Stimulated activated CD4-positive, alpha-beta T cell treated with anti-CD3 and anti-CD28 coated beads, TNF-alpha, amount 100 ng/mL, for 48 hours (primary cell): Measurements from ENCODE around the gene EPHB2.

Source experiments
- DNase-seq, 3 donors: peaks; one replicate each; pipeline ENCODE4 v3.0.0-alpha.2; 2020; ENCODE audit warnings: low read depth in 3 of 3

The EPHB2 gene

GRCh38 chr1:22751124-22751531 is 40.5 kb downstream of the EPHB2 start:
- DNase-seq = no peak

GRCh38 chr1:22752339-22752738 is 41.7 kb downstream of the EPHB2 start:
- DNase-seq = no peak

DNA sequence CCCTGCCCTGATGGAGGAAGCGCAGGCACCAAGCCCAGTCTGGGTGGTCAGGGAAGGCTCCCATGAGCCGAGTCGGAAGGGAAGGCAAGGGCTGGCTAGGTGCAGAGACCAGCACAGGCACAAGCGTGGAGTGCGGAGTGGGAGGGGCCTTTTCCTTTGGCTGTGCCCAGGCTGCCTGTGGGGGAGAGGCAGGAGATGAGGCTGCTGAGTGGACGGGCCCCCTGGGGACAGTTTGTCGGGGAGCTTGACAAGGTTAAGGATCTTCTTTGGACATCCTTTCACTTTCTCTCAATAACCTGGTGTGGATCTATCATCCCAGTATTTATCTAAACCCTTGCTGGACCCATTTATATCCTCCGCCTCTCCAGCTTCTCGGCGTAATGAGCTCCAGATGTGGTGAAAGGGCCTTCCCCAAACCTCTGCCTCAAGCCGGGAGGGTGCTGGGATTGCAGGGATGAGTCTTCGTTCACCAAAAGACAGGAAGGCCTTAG is 42.9 kb downstream of the EPHB2 start:
- no peak for DNase-seq

DNA sequence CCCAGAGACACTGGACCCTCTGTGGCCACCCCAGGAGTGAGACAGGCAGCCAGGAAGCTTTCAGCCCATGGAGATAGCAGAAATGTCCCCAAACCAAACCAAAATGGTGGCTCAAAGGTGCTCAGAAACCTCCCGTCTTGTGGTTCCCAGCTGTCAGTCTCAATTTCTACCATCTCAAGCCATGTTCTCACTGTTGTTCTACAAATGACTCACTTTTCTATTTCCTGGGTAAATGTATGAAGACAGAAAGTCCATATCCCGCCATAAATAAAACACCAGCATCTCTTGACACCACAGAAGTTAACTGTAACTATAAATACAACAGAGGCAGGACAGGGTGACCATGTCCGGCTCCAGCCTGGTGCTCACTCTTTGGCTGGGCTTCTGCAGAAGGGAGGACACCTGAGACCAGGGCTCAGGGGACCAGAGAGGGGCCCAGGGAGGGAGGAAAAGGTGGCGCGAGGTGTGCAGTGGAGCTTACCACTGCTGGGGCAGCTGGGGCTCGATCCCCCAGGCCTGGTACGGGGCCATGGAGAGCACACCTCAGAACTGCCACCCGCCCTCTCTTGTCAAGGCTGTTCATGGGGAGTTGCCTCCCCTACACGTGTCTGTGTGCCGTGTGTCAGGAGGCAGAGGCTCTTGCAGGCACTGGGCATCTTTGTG is 43.6 kb downstream of the EPHB2 start:
- DNase-seq = no peak

DNA sequence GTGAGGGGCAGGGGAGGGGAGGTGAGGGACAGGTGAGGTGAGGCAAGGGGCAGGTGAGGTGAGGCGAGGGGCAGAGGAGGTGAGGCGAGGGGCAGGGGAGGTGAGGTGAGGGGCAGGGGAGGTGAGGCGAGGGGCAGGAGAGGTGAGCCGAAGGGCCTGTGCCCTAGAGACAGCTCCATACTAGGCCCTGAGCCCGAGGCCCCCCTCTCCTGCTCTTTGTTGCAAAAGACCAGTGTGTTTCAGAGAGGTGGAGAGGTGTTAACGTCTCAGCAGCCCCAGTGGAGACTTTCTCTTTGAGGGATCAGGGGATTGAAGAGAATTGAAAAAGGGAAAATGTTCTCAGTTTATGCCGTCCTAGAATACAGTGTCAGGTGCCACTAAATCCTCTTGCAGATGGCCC is 44.2 kb downstream of the EPHB2 start:
- no peak for DNase-seq

GRCh38 chr1:22755641-22756040 is 45.0 kb downstream of the EPHB2 start:
- DNase-seq = no peak

GRCh38 chr1:22756125-22756735 is 45.6 kb downstream of the EPHB2 start:
- no peak for DNase-seq

DNA sequence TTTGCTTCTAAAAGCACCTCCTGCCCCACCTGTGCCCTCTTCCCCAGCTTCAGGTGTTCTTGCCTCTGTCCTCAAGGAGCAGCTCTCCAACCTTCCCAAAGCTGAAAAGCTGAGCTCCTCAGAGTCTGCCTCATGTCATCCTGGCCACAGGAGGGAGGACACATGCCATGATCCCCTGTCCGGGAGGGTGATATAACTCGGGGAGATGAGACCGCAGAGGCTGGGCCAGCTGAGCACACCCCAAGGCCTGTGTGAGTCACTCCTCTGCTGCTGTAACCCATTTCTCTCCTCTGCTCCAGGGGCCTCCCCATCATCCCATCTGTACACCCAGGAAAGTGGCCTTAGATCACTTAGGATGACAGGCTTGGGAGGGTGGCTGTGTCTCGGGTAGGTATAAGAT is 49.8 kb downstream of the EPHB2 start:
- DNase-seq = no peak

DNA sequence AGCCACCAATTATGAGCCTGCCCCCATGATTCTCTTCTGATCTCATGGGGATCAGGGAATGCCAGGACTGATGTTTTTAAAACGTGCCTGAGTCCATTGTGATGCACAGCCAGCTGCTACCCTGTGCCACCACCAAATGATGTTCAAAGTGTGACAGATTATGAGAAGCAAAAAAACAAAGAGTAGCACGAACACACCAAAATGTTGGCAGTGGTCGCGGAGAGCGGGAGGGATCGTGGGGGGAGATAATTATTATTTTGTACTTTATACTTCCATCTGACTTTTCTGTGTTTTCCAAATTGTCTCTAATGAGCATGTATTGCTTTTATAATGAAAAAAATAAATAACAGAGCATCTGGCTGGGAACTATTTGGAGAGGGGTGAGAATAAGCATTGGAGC is 50.5 kb downstream of the EPHB2 start:
- DNase-seq = no peak

- DNase-seq = no peak
Measured at GRCh38 chr1:22761821-22762220, 51.2 kb downstream of the EPHB2 start.

GRCh38 chr1:22763487-22764200 is 53.0 kb downstream of the EPHB2 start:
- no peak for DNase-seq

DNA sequence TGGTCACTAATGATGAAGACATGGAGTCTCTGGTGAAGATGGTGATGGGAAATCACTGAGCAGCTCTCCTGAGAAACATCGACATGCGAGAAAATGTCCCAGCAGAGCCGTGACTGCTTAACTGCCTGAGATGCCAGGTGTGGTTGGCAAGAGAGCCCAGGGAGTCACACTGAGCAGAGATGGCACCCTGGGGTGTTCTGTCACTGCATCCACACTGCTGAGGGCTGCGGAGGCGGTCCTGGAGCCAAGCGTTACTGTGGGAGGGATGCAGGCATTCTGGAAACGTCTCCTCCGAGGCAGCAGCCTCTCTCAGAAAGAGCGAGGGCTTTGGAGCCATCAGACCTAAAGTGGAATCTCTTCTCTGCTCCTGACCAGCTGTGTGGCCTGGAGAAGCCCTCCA is 57.2 kb downstream of the EPHB2 start:
- DNase-seq = no peak

DNA sequence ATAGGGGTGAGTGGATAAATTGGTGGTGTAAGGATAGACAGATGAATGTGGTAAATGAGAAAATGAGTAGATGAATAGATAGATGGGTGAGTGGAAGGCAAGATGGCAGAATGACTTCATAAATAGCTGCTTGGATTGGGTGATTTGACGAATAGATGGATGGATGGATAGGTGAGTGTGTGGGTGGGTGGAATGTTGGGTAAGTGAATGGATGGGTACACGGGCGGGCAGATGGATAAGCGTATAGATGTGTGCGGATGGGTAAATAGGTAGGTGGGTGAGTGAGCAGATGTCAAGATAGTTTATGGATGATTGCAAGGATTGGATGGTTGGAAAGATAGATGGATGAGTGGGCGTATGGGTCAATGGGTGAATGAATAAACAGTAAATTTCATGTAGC is 59.3 kb downstream of the EPHB2 start:
- DNase-seq = no peak

- no peak for DNase-seq
Measured at GRCh38 chr1:22772014-22772413, 61.4 kb downstream of the EPHB2 start.

DNA sequence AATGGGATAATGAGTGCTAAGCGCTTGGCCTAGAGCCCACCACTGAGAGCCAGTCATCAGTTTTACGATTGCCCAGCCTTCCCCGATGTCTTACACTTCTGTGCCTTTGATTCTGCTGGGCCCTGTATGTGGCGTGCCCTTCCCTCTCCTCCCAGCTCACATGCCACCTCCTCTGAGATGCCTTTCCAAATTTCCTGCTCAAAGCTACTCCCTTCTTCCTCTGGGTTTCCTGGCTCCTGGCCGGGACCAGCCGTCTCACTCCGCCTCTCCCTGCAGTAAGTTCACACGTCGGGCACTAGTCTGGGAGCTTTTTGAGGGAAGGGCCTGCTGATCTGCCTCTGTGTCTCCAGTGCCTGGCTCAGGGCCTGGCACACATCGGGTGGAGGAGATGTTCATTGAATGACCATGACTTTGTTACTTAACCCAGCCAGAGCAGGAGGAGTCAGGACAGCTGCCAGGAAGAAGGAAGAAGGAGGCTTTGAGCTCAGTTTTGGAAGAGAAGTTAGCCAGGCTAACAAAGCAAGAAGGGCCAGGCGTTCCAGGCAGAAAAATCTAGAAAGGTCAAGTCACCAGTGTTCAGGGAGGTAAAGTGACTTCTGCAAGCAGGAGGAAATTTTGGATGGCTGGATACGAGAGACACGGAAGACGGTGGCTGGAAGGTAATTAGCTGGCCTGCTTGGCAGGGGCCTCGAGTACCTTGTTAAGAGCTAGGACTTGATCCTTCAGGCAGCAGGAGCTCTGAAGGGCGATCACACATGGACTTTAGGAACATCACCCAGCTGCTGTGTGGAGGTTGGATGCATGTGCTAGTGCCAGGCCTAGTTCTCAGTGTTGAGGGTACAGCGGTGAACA is 63.6 kb downstream of the EPHB2 start:
- DNase-seq = no peak

- DNase-seq = no peak
Measured at GRCh38 chr1:22774833-22775182, 64.2 kb downstream of the EPHB2 start.

DNA sequence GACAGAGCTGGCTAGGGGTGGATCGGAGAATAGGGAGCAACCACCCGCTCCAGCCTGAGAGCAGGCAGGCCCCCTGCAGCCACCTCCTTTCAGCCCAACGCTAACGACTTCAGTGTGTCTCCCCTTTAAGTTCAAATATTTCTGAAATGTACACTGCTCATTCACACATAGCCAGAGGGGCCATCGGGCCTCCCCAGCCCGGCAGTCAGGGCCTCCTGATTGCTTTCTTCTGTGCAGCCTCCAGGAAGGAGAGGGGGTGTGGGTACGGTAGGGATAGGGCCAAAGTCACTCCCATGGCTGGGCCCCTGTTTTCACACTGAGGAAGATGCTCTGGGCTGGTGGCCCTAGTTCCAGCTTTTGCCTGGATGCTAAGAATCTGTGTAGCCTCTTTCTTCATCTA is 64.8 kb downstream of the EPHB2 start:
- no peak for DNase-seq

- DNase-seq = no peak
Measured at GRCh38 chr1:22776035-22776613, 65.5 kb downstream of the EPHB2 start.

DNA sequence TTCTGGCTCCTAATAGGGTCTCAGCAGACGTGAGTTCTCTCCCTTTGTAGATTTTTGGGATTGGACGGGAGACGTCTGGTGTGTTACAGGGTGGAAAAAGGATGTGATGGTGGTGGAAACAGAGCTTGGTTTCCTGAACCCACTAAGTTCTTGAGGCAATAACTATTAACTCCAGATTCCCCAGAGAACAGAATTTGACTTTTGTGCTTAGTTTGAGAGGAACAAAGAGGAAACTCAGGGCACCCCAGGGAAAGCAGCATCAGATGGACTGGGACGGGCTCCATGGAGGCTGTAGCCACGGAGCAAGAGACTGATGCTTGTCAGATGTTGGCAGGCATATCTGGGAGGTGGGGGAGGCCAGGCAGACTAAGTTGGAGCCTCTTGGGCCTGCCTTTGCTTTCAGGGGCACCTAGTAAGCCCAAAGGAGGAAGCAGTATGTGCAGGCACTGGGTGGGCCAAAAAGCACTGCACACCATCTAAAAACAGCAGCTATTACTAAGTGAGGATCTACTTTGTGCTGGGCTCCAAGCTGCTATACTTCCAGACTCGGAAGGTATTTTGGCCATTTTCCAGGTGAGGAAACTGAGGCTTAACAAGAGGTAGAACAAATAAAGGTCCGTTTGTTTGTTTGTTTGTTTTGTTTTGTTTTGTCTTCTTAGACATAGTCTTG is 66.9 kb downstream of the EPHB2 start:
- DNase-seq = no peak

DNA sequence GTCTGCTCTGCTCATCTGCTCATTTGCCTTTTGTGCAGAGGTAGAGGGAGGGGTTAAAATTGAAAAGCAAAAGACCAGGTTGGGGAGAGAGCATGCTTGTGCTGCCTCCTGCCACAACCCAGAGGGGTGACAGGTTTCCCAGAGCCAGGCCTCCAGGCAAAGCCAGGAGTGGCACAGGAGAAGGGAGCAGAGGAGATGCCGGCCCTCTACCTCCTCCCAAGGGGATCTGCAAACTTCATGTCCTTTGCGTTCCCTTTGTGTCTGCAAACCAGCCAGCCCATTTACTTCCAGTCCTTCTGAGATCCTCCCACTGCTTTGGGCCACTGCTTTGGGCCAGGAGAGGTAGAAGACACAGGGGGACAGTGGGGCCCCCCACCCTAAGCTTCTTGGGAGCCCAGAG is 67.8 kb downstream of the EPHB2 start:
- DNase-seq = no peak

- DNase-seq = no peak
Measured at GRCh38 chr1:22778862-22779520, 68.4 kb downstream of the EPHB2 start.
